Measurements from ENCODE around the gene CCNJL.

DNA sequence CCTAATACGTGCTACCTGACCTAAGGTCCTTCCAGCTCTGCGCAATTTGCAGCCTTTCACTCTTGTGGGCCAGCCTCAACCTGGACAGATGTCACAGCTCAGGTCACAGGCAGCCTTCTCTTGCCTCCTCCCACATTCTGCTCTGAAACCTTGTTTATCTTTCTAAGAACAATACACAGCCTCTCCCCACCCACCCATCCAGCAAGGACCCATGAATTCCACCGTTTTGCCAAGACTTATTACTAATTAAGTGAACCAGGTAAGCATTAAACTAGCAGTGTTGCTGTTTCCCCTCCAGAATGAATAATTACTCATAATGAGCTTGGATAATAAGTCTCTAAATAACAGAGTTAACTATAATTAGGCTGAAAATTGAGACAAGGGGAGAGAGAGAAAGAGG is 72.0 kb downstream of the CCNJL start:
- no peak for TF ChIP-seq CTCF (IDR thresholded peaks at IDR 0.05 in 4 of 5, conservative IDR thresholded peaks at IDR 0.05 in 1 of 5)
- no peak for TF ChIP-seq POLR2A (IDR thresholded peaks at IDR 0.05)
